Skin of body (tissue), 2 donors: ENCODE measurements around the gene EPHA10. TPM values are rescaled to one million over a fixed set of nuclear protein-coding genes. Genes with fewer than 3 reads are reported as not detected.

ENCODE experiments used
- DNase-seq: peaks from one replicate; lab custom pipeline; 2025; lab: John Stamatoyannopoulos, UW
- total RNA-seq: library from RNA; depleted of rRNA; stranded (reverse); fragments of >200 nt; gene quantifications from one replicate; pipeline ENCODE4 v1.2.3, GENCODE V29; 2014

EPHA10 gene
- total RNA-seq, 1 donor from 2014 or later, result 0.49 TPM

- no peak for DNase-seq
These were observed 30.0 kb downstream of the EPHA10 start for GRCh38 chr1:37734629-37735591.

DNA sequence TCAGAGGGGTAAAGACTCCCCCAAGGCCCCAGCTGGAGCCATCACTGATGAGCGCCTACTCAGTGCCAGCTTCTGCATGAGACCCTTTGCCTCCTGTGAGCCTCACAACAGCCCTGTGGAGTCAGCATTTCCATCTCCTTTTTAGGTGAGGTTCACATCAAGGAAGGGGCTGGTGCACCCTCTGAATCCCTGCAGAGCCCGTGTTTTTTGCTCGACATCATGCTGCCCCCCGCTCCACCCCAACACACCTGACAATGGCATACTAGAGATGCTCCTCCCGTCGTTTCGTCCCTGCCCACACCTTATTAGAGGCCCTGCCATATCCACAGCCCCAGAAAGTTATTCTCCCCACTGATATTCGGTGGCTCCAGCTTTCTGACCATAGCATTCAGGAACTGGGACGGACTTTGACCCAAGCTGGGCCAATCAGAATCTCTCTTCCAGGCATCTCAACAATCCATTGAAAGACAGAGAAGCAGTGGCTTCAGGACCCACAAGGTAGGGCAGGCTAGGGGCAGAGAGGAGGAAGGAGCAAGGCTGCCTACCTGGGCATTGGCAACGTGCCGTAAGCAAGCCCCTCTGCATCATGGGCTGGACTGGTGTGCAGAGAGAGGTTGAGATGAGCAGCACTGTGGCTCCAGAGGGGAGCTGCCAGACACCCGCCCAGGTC is 32.7 kb downstream of the EPHA10 start:
- no peak for DNase-seq

DNA sequence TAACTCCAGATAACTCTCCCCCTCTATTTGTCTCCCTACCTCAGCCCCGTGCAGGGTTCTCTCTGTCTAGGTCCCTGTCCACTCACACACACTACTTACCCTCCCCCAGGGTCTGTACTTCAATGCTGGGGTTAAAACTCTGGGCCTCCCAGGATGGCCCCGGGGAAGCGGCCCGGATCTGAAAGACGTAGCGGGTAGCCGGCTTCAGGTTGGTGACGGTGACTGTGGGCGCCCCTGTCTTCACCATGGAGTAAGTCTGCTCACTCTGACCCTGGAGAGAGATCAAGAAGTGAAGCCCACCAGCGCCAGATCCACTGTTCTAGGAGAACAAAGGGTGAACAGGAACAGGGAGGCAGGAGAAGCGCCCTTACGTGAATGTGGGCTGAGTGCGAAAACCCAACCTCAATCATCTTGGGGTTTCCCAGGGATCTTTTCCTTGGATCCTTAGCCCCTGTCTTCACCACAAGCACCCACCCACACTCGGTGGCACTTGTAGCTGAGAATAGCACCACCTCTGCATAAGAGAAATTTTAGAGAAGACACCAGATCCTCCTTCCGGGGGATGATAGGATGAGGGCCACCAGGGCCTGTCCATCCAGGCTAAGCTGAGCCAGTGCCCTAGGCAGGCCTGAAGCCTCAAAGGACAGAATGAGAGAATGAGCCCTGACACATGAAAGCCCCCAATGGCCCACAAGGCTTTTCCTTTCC is 33.5 kb downstream of the EPHA10 start:
- DNase-seq, result no peak

DNA sequence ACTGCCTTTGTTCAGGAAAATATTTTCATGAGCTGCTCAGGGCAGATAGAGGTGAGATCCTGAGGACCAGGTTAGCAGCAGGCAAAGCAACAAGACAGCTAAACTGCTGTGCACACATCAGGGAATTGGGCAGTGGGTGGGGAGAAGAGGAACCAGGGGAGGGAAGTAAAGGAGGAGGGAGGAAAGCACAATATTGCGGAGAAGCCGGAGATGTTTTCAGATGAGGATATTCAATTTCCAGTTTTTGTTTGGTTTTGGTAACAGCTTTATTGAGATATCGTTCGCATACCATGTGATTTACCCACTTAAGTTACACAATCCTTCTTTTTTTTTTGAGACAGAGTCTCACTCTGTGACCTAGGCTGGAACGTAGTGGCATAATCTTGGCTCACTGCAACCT is 34.5 kb downstream of the EPHA10 start:
- no peak for DNase-seq

GRCh38 chr1:37728416-37728815 is 36.5 kb downstream of the EPHA10 start:
- no peak for DNase-seq

DNA sequence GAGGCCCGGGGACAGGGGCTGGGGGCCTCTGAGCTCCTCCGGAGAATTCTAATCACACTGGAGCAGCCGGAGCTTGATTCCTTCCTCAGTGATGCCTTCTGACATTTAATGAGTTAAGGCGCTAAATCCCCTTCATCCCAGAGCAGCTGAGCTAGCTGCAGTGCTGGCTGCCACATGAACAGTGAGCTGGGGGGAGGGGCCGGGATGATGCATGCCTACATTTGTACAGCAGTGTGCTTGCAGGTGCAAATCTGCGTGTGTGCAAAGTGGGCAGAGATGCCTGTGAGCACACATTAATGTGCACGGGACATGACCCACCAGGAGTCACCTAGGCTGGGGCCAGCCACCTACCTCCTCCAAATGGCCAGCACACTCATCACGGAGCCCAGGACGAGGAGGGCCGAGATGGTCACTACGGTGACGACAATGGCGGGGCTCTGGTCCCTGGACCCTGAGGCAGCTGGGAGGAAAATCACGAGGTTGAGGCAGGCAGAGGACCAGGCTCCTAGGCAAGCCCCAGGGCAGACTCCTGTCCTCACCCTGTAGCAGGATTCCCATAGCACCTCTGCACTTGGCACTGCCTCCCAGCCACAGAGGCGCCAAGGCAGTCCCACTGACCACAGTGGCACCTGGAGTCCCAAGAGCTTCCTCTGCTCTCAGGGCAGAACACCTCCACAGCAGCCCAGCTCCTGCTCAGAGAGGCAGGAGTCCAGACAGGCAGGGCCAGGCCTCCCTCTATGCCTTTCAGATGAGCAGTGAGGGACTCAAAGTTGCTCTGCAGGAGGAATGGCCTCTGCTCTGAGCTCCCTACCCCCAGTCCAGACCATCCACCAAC is 38.0 kb downstream of the EPHA10 start:
- DNase-seq, result peak; percentile 32

DNA sequence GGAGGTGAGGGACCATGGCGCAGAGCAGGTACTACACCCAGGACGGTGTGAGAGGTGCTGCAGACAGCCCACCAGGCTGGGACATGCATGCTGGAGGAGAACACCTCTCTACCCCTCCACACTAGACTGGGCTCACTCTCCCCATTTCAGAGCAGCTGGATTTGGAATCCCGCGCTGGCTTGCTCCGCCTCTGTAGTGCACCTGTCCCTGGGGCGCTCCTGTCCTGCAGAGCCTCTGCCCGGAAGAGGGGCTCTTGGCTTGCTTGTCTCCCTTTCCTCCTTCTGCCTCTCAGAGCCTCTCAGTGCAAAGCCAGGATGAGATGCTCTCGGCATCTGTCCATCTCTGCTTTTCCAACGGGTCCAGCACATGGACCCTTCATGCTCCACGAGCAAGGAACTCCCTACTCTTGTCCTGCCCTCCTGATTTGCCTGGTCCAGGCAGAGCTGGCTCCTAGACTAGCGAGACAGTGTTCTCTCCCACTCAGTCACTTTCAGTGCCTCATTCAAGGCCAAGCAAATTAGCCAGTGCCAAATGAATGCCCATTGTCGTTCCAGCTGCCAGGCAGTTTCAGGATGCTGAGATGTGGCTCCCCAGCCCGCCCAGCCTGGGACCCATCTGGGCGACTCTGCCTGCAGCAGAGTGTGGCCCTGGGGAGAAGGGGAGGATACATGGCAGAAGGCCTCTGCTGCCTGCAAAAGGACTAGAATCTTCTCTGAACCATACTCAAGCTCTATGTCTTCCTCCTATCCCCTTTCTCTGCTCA is 38.9 kb downstream of the EPHA10 start:
- DNase-seq, result no peak

GRCh38 chr1:37724575-37724974 is 40.3 kb downstream of the EPHA10 start:
- DNase-seq, result no peak

DNA sequence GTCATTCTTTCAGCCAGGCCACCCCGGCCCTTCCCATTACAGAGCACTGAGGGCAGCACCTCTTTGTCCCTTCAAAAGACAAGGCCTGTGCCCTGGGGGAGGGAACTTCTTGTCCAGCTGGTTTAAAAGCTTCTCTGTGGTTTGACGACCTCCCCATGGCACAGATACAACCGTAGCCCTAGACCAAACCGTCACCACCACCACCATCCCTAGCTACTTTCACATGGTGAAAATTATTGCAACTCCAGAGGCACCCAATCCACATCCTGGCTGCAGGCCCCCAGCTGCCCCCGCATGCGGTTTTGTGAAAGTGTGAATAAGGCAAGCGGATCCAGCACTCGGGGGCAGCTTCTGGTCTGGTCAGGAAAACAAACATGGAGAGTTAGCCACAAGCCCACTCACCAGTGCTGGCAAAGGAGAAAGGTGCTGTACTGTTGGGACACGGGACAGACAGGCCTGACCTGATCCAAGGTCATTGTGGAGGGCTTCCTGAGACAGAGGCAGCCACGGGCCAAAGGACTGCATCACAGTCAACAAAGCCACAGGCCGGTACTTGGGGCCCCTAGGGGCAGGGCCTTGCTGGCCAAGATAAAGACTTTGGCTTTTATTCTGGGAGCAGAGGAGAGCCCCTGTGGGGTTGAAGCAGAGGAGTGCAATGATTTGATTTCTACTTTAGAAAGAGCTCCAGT is 41.4 kb downstream of the EPHA10 start:
- DNase-seq, result no peak

DNA sequence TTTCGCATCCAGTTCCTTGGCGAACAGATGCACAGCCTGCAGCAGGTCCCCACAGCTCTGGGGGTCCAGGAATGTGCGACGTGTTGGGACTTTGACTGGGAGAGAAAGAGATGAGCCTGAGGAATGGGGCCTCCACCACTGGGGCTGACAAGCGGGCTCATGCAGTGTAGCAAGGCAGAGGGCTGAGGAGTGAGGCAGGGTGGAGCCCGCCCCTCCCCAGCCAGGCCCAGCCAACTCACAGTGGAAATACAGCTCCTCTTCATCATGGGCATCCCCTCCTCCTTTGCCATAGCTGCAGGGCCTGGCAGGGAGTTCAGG is 41.9 kb downstream of the EPHA10 start:
- DNase-seq, result no peak

GRCh38 chr1:37722181-37723071 is 42.5 kb downstream of the EPHA10 start:
- DNase-seq, result no peak

DNA sequence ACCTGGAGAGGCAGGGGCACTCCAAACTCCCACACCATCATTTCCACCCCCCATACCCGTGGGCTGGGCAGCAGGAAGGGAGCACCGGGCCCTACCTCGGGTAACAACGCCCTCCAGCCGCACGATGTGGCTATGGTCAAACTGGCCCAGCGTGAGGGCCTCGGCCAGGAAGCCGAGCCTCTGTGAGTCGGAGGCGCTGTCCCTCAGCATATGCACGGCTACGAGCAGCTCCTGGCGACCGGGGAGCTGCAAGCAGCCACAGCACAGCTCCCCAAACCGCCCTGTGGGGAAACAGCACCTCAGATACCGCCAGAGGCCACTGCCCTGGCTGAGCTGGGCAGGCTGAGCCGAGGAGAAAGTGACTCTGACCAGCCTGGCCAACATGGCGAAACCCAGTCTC is 43.4 kb downstream of the EPHA10 start:
- DNase-seq, result no peak

DNA sequence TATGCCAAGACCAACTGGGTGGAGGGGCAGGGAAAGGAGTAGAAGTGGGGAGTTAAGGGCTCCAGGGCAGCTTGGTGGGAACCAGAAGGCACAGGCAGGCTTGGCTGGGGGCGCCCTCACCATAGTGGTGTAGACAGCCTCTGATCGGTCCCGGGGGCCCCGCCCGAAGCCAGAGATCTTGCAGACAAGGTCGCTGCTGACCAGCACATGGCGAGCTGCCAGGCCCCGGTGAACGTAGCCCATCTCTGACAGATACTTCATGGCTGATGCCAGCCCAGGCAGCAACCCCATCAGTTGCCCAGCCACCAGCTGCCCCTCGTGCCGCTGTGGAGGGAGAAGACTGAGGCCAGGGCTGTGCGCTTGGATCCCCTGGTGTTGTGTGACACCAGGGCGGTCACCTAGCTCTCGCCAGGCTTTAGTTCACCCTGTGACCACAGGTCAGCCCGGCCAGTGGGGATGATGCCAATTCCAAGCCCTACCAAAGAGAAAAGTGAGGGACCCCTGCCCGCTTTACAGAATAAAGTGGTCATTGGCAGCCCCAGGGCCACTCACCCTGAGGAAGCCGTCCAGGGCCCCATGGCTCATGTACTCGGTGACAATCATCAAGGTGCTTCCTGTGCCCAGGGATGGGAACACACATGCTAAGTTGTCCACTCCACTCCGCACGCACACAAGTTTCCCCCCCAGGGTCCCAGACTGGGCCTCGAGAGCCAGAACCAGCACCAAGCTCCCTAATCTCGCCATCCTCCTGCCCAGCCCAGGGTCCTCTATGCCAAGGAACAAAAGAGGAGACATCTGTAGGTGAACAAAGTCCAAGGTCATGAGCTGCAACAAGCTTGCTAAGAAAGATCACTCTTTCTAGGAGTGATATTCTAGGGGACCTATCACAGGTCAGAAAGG is 44.4 kb downstream of the EPHA10 start:
- no peak for DNase-seq

- no peak for DNase-seq
These were observed 45.2 kb downstream of the EPHA10 start for GRCh38 chr1:37719572-37720195.

DNA sequence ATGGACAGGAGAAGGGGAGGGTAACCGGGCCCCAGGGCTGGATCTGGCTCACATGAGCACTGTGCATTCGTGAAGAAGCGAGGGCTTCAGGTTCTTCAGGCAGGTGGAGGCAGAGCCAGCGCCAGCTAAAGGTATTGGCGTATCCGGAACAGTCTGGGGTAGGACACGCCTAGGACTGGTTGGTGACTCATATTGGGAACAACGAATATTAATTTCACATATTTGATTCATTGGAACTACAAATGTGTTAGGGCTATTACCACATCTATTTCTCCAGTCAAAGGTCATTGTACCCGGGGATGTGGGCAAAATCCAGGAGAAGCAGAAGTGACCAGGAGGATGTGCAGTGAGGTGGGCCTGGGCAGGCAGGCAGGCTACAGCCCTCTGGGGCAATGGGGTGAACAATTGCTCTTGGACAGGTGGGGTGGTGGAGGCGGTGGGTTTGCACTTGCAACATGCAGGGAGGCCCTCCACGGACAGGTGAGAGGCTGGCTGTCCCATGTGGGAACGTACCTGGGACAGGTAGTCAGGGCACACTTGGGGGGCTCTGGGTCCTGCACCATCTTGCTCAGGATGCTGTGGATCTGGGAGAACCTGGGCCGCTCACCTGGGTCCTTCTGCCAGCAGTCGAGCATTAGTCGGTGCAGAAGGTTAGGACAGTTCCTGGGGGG is 45.9 kb downstream of the EPHA10 start:
- no peak for DNase-seq

GRCh38 chr1:37718181-37718900 is 46.6 kb downstream of the EPHA10 start:
- DNase-seq, result no peak
